Midbrain (tissue), 1 donor: ENCODE data around the gene ADCY1.
"Not testable (repeated sequence)": the region's sequence is repeated elsewhere in the genome, so short reads cannot be mapped to it uniquely, and the experiment has no call there.

Source experiments
- DNase-seq: peaks from one replicate; lab custom pipeline; 2025; lab: John Stamatoyannopoulos, UW

ADCY1 gene

DNA sequence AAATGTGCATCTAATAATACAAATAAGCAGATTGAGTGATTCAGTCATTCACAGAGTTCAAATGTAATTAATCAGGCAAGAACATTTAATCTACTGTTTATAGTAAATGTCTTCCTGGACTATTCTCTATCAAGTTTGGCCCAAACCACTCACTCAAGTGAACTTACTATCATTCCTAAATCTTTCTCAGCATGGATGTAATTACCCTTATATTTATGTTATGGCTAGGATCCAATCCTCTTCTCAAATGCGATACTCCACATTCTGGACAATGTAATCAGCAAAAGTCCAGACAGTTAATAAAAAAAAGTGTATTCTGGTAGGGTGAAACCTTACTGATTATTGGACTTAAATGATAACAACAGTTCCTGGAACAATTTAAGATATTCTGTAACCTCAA lies 185.3 kb downstream of the ADCY1 start:
- DNase-seq, result not testable (repeated sequence)

DNA sequence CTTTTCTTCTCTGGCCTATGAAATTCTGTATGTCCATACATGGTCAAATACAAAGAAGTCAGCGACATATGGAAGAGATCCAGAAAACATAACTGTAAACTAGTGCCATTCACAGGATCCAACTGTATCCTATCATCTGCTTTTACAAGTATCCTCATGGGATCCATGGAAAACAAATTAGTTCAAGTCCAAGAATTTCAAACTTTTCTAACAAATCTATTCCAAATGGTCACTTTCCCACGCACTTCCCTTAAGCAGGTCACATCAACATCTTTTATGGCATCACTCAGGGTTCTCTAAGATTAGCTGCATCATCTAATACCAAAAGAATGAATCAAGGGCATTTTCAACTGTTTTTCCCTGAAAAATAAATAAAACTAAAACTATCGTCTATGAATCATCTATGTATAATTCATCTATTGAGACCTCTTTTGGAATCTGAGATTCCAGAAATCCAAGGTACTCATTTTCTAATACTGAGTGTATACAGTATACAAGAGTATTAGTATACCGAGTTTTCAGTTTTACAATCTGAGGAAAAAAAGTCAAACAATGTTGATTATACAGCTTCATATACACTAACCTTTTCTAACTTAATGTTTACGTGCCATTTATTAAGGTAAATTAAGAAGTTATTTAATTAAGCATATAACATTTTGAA lies 187.5 kb downstream of the ADCY1 start:
- not testable (repeated sequence) for DNase-seq

- not testable (repeated sequence) for DNase-seq
Measured at GRCh38 chr7:45762225-45762994, 188.2 kb downstream of the ADCY1 start.

GRCh38 chr7:45768516-45769394 lies 194.6 kb downstream of the ADCY1 start:
- peak; percentile 98 for DNase-seq

DNA sequence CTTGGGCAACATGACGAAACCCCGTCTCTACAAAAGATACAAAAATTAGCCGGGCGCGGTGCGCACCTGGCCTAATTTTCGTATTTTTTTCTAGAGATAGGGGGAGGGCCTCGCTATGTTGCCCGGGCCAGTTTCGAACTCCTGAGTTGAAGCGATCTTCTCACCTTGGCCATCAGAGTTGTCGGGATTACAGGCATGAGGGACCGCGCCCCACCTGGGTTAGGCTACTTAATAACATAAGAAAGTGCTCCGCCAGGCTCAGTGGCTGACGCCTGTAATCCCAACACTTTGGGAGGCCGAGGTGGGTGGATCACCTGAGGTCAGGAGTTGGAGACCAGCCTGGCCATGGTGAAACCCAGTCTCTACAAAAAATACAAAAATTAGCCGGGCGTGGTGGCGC lies 195.5 kb downstream of the ADCY1 start:
- DNase-seq, result not testable (repeated sequence)
